GM18873 (cell line): ENCODE data around the gene COL26A1.
"Not testable (repeated sequence)": the region's sequence is repeated elsewhere in the genome, so short reads cannot be mapped to it uniquely, and the experiment has no call there.

Source experiments
- ATAC-seq: cut with Tn5 transposase; IDR thresholded peaks from one replicate; pipeline ENCODE4 v1.9.1; 2021; ENCODE audit warnings: mild to moderate bottlenecking, moderate library complexity, moderate number of reproducible peaks; ENCODE audit not compliant: unreplicated experiment, low FRiP score

The COL26A1 gene

DNA sequence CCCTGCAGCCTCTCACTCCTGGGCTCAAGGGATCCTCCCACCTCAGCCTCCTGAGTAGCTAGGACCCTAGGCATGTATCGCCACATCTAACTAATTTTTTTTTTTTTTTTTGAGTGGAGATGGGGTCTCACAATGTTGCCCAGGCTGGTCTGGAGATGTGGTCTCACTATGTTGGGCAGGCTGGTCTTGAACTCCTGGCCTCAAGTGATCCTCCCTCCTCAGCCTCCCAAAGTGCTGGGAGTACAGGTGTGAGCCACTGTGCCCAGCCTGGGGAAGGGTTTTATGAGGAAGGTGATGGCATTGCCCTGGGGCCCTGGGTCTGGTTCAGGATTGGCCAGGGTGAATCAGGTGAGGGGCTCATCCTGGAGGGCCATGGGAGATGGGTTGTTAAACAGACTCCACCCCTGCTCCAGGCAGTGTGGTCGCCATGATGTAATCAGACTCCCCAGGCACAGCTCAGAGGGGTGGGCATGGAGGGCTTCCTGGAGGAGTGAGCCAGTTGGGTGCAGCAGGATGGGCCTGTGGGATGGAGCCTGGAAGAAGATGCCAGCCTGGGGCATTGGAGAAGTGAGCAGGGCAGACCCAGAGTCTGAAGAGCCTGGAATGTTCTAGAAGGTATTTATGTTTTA is 183.7 kb downstream of the COL26A1 start:
- no peak for ATAC-seq

DNA sequence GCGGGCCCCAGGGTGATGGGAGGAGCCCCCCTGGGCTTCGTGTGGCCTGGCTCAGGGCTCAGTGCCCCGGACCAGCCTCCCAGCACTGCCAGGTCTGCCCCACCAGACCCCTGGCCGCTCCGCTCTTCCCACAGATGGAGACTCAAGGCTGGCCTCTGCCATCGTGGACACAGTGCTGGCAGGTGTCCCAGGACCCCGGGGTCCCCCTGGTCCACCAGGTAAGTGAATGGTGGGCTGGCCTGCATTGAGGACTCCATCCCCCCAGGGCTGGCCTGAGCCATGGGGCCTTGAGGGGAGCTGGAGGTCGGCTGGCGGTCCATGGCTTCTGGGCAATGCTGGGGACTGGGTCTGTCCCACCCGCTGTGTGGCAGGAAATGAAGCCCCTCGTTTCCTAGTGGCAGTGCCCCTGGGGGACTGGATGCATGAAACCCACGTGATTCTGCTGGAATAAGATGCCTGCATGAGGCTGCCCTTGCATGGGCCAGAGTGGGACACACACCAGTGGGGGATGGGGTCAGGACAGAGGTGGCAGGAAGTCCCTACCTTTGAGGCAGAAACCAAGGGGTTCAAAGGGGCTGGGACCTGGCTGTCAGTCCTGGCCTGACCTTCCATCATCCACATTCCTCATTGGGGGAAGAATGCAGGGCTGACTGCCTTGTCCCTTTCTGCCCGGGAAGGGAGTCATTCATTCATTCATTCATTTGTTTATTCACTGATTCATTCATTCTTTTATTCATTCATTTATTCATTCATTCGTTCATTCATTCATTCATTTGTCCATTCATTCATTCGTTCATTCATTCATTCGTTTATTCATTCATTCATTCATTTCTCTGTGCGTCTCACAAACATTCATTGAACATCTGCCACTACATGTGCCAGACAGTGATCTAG is 184.6 kb downstream of the COL26A1 start:
- no peak for ATAC-seq

DNA sequence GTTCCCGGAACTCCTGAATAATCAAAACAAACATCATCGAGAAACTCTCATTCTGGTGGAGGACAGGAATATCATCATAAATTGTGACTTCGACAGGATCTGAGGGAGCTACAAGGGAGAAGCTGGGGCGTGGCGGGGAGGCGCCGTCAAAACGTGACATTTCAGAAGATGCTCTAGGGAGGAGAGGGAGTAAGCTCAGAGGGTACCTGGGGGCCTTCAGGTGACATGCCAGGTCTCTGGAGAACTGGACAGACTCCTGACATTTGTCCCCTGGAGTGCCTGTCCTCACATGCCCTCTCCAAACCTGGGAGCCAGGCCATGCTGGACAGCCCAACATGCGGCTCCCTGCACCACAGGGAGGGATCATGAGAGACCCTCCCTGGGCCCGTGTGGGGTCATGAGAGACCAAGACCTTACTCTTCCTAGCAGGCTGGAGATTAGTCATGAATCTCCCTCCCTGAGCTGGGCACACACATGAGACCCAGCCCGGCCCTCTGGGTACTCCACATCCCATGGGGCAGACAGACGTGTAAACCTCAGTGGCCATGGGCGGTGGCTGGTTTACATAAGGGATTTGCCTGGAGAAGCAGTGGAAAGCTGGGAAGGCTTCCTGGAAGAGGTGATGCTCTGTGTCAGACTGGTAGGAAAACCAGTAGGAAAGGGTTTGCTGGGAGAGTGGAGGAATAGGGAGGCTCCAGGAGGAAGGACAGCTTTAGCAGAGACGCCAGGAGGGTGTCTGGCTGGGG is 185.4 kb downstream of the COL26A1 start:
- ATAC-seq = no peak

DNA sequence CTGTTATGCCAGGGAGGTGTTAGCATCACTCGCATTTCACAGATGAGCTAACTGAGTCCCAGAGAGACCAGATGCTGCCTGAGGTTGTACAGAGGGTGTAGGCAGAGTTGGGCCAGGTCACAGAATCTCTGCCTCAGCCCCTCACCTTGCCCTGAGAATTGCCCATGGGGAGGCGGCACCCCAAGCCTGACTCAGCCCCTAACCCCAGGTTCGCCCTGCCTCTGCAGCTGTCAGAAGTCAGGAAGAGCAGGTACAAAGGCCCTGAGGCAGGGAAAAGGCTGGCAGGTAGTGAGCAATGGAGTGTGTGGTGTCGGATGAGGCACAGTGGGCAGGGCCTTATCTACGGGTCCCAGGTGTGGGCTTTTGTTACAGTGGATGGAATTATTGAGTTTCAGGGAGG is 187.1 kb downstream of the COL26A1 start:
- ATAC-seq = no peak

DNA sequence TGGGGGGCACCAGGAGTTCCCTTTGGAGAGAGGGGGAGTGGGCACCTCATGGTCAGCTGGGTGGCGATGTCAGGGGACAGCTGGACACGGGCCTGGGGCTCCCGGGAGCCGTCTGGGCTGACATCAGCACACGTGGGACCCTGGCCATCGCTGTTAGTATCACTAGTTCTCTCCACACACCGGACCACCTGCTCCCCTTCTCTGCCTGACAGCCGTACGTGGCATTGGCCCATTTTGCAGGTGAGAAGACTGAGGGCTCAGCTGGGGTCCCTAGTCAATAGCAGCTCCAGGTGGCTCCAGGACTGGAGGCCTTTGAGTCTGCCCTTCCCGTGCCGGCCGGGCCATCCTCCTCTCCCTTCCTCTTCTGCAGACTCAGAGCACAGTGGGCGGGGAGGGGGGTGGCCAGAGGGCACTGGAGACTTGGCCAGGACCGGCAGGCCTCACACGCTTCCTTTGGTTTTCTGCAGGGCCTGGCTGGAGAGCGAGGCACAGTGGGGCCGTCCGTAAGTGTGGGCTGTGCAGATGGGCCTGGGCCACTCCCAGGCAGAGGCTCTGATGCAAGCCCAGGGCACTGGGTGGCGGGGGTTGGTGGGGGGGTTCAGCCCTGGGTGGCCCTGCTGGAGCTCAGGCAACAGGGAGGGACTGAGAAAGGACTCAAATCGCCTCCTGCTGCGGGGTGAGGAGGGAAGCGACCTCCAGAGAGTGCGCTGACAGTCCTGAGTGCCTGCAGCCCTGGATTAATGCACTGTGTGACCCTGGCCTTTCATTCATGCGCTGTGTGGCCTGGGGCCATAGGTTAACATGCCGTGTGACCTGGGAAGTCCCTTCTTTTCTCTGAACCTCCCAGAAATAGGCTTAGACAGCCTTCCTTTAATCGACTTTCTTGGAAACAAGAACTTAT is 188.2 kb downstream of the COL26A1 start:
- no peak for ATAC-seq

DNA sequence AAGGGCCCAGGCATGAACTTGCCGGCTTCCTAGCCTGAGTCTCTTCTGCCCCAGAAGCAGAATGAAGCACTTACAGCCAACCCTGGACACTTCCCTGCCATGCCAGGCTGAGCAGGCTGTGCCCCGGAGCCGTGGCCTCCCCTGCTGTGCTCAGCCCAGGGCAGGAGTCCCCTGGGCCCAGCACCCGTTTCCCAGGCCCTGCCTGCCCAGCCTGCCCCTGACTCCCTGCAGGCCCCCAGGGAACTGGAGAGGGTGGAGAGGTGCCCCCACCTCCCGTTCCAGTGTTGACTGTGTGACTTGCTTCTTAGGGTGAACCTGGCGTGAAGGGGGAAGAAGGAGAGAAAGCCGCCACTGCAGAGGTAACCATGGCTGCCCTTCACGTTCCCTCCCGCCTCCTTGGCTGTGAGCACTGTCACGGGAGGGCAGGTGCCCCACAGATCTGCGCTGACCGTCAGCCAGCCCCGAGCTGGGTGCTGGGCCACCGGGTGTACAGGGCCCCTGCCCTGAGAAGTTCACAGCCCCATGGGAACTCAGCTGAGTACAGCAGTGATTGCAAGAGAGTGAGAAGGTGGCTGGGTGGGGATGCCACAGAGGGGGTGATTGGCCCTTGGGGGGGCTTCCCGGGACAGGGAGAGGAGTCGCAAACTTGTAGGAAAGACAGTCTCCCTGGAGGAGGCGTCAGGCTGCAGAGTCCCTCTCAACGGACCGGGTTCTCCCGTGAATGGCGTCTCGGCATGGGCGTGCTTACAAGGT is 190.5 kb downstream of the COL26A1 start:
- ATAC-seq = no peak

DNA sequence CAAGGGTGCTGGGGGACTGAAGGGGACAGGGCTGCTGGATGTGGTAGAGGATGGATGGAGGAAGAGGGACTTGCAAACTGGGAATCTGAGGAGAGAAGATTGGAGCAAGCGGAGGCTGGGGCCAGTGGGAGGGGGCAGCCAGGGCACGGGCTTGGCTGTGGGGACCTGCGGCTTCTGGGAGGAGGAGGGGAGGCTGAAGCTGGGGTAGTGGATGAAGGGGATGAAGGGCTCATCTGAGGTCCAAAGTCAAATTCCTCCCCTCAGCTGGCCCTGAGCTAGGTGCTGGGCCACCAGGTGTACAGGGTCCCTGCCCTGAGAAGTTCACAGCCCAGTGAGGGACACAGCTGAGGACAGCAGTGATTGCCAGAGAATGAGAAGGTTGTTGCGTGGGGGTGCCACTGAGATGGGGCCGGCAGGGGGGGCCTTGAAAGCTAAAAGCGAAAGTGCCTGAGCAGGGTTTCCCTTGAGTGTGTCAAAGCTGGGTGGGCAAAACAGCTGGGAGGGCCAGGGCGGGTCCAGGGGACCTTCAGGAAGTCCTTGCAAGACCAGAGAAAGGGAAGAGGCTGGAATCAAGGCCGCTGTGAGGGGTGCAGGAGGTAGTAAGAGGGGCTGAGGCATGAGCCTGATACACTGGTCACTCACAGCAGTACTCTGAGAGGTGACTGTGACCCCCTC is 191.2 kb downstream of the COL26A1 start:
- ATAC-seq = no peak

DNA sequence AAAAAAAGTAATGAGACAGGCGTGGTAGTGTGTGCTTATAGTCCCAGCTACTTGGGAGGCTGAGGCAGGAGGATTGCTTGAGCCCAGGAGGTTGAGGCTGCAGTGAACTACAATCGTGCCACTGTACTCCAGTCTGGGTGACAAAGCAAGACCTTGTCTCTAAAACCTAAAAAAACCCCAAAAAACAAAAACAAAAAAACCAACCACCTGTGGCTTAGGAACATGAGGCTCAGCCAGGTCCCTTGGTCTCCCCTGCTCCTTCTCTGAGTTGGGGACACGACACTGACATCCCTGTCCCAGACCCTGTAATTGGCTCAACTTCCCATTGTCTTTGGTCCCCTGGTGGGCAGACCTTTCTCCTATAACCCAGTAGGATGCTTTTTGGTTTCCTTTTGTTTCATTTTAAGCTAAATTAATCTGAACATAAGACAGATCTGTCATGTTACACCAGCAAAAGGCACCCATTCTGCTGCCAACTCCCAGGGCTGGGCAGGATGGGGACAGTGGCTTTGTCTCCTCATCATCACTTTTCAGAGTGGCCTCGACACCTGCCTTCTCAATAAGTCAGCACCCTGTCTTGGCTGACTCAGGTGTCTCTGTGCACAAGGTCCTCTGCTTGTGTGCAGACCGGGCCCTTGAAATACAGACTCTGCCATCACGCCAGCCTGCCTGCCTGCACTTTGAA is 192.1 kb downstream of the COL26A1 start:
- no peak for ATAC-seq

DNA sequence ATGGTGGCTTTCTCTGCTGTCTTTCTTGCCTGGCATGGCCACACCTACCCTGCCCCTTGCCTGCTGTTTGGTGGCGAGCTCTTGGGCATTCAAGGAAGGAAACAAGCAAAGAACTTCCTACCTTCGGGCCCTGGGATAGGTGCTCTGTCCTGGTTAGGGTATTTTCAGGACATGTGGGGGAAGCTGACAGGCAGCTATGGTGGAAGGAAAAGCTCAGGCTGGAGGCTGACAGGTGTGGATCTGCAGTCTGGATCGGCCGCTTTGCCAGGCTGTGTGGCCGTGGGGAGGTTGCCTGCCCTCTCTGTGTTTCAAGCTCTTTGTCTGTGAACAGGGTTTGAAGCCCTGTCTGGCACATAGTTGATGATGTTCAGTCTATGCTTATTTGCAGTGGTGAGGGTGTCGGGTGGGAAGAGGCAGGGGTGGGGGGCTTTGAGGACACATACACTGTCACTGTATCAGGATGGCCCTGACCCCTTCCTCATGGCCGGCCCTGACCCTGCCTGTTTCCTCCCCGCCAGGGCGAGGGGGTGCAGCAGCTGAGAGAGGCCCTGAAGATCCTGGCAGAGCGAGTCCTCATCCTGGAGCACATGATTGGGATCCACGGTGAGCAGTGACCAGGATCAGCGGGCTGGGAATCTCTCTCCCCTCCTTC is 192.7 kb downstream of the COL26A1 start:
- no peak for ATAC-seq

DNA sequence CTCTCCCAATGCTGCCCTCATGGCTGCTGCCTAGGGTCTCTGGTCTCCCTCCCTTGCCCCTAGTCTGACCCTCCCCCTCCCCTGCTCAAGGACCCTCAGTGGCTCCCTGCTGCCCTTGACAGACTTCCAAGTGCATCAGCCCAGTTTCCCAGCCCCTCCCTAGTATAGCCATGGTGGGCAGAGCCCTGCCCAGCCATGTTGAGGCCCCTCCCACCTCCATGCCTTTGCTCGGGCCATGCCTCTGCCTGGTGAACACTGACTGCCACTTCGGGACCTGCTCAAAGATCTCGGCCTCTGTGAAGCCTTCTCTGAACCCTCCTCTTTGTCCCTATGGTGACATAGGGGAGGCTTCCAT is 193.2 kb downstream of the COL26A1 start:
- ATAC-seq = no peak

DNA sequence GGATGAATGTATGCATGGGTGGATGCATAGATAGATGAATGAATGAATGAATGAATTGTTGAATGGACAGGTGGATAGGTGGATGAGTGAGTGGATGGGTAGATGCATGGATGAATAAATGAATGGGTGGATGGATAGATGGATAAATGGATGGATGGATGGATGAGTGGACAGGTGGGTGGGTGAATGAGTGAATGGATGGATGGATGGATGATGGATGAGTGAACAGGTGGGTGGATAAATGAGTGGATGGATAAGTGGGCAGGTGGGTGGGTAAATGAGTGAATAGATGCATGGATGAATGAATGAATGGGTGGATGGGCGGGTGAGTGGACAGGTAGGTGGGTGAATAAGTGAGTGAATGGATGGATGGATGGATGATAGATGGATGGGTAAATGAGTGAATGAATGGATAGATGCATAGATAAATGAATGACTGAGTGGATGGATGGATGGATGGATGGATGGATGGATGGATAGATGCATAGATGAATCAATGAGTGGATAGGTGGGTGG is 193.8 kb downstream of the COL26A1 start:
- ATAC-seq = no peak

DNA sequence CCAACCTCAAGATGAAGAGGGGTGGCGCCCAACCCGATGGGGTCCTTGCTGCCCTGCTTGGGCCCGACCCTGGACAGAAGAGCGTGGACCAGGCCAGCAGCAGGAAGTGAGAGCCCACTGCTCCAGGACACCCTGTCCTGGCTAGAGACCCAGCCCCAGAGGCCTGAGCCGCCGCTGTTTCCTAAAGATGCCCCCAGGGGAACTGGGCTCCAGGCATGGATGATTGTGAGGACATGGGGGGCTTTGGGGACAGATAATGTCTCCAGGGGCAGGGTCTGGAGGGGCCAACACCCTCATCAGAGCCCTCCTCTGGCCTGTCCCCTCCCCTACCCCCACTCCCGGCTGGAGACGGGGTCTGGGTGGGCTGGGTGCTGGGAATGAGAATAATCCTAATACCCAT is 194.7 kb downstream of the COL26A1 start:
- ATAC-seq = no peak

DNA sequence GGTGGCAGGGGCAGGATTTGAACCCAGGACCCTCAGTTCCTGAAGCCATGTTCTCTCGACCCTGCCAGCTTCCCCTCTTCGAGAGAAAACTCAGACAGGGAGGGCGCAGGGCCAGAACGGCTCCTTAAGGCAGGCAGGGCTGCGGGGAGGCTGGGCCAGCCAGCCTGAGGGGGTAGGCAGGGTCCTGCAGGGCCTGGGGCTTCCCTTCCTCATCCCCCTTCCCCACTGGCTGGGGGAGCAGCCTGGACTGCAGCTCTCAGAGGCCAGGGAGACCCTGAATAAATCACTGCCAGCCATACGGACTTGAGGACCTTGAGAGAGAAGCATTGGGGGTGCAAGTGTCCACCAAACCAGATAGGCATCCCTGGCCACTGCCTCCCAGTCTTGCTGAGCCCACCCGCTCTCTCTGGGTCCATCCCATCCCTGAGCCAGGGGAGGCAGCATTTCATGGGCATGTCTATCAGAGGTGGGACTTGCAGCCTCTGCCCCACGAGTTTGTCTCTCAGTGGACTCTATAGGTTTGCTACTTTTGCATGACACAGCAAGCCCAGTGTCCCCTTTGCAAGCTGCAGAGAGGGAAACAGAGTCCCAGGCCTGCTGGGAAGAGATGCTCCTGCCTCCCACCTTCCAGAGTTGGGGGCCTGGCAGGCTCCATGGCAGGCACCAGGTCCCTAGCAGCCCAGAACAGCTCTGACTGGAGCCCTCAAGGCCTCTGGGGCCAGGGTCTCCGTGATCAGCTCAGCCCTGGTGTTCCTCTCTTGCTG is 195.5 kb downstream of the COL26A1 start:
- no peak for ATAC-seq

DNA sequence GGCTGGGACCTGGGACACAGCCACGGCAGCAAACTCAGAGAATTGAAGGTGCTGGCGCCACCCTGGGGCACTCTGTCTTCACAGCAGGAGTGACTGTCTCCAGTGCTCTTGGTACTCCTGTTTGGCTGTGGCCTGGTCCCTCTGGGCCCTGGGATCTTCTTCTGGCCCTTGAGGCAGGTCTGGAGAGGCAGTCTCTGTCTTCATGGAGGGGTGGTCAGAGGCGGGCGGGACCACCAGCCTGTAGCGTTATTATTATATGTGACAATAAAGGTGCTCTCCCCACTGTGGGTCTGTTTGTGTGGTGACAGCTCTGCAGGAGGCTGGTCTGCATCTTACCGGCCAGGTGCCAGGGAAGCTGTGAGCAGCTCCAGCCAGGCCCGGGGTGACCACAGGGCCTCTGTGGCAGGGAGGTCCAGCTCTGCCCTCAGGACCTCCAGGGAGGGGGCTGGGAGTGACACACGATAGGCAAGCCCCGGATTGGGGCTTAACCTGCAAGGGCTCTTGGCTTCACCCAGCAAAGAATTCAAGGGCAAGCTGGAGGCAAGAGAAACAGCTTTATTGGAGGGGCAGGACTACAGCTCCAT is 196.2 kb downstream of the COL26A1 start:
- ATAC-seq = no peak

DNA sequence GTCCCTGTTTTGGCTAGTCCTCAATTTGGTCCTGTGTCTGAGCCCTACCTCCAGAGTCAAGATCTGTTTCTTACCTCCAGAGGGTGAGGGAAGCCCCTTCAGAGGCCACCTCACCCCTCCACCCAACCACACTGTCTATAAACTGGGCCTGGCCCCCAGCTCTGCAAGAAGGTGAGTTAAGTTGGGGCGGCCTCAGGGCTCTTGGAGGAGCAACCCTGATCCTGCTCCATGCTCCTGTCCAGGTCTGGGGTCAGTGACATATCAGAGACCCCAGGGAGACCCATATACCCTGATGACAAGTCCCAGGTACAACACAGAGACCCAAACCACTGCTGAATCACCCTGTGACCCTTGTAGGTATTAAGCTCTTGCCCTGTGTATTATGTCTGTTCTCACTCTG is 196.9 kb downstream of the COL26A1 start:
- ATAC-seq = no peak

DNA sequence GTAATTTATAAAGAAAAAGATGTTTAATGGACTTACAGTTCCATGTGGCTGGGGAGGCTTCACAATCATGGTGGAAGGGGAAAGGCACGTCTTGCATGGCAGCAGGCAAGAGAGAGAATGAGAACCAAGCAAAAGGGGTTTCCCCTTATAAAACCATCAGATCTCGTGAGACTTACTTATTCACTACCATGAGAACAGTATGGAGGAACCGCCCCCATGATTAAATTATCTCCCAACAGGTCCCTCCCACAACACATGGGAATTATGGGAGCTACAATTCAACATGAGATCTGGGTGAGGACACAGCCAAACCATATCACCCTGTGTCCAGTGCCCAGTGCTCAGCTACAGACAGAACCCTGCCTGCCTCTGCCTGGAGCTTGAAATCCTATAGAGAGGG is 197.3 kb downstream of the COL26A1 start:
- not testable (repeated sequence) for ATAC-seq

DNA sequence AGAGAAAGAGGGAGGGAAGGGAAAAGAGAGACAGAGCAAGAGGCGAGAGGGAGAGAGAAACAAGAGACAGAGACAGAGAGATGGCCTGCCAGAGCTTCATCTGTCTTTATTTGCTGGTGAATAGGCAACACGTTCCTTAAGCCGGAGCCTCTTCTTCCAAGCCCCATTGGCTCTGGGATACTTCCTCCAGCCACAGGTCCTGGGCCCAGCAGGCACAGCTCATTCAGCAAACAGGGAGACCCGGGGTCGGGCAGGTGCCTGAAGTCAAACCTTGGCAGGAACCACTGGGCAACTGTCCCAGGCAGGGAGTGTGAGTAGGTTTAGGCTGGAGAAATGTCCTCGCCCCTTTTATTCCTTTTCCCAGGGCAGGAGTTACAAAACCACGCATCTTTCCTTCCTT is 198.2 kb downstream of the COL26A1 start:
- no peak for ATAC-seq
